Suprapubic skin (tissue), 4 donors: Measurements from ENCODE around the gene KLF16. TPM values are rescaled to one million over a fixed set of nuclear protein-coding genes. Genes with fewer than 3 reads are reported as not detected.
A peak's percentile ranks its signal among the peaks of the same experiment; 100 is the strongest.

Source experiments
- DNase-seq, 2 donors: peaks; one replicate each; pipeline ENCODE4 v3.0.0-alpha.2; 2019; ENCODE audit warnings: low spot score in 2 of 2
- H3K27ac ChIP-seq: fragments of 200-600 bp; sonication (generic); one replicate; pipeline ENCODE4 v1.5.1; 2019
- H3K27me3 ChIP-seq: fragments of 200-600 bp; sonication (generic); one replicate; pipeline ENCODE4 v1.5.1; 2019
- H3K36me3 ChIP-seq: fragments of 200-600 bp; sonication (generic); one replicate; pipeline ENCODE4 v1.5.1; 2019
- H3K4me1 ChIP-seq: fragments of 200-600 bp; sonication (generic); one replicate; pipeline ENCODE4 v1.5.1; 2019
- H3K4me3 ChIP-seq: fragments of 200-600 bp; sonication (generic); one replicate; pipeline ENCODE4 v1.5.1; 2019; ENCODE audit warnings: mild to moderate bottlenecking
- H3K9me3 ChIP-seq: fragments of 200-600 bp; sonication (generic); one replicate; pipeline ENCODE4 v1.5.1; 2019
- EP300 ChIP-seq: sonication (generic); formaldehyde crosslinking; IDR thresholded peaks from one replicate; pipeline ENCODE4 v1.6.1; 2017; ENCODE audit warnings: antibody characterized with exemption
- POLR2A ChIP-seq, 2 donors: fragments of 450-650 bp; IDR thresholded peaks; one replicate each; pipeline ENCODE4 v1.6.1; 2017; ENCODE audit warnings: antibody characterized with exemption in 2 of 2, mild to moderate bottlenecking in 2 of 2, moderate library complexity in 2 of 2
- POLR2AphosphoS5 ChIP-seq, 3 donors: sonication (generic); formaldehyde crosslinking; IDR thresholded peaks; one replicate each; pipeline ENCODE4 v1.6.1; 2017; ENCODE audit warnings: antibody characterized with exemption in 3 of 3
- WGBS: methylation state at CpG from one replicate; pipeline ENCODE4 v1.1.5; 2018; 5-methylcytosine and 5-hydroxymethylcytosine counted together
- total RNA-seq, 4 donors: library from RNA; depleted of rRNA; stranded (reverse); fragments of >200 nt; gene quantifications; one replicate each; pipeline ENCODE4 v1.1.0, GENCODE V29; 2016
- TF ChIP-seq, protein P1 (sequence below), 2 donors: fragments of 200-600 bp in 1 of 2; fragments of 450-650 bp in 1 of 2; sonication (generic) in 1 of 2; IDR thresholded peaks; one replicate each; pipeline ENCODE4 v1.5.1; 2016 to 2019; ENCODE audit warnings: antibody characterized with exemption in 2 of 2, mild to moderate bottlenecking in 1 of 2, moderate library complexity in 1 of 2

KLF16 gene
- total RNA-seq, 4 donors from 2014 or later, result 12.1 to 30.8 (median 20.9) TPM

DNA sequence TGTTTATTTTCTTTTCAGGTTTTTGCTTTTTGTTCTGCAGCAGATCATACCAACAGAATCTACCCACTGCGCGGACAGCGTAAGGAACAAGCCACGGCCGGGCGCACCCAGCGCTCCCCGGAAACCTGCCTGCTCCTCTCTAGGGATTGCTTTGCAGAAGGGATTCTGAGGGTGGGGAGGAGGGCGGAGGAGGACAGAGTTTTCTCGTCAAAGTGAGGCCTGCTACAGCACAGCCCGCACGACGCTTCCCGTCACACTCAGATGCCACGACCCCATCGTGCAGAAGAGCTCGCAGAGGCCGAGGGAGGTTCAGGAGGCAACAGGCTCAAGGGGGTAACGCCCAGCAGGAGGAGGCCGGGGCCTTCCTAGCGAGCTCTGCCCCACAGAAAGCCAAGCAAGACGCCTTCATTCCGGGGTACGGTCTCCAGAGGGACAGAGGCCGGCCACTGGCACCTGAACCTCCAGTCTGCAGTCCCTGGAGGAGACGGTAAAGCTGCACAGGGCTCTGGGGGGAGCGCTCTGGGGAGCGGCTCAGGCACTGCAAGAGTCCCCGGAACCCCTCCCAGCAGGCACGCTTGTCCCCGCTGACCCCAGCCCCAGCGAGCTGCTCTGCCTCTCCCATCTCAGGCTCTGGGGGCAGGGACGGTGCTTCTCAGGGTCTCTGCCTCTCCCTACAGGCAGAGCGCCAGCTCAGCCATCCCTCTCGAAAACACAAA is 22.0 kb downstream of the KLF16 start:
- peaks cover 89% of the 10 kb centered on the region for H3K4me1 ChIP-seq
- H3K27ac ChIP-seq, result peak overlapping the region; percentile 34
- H3K36me3 ChIP-seq, result no peaks in the 10 kb centered on the region
- H3K27me3 ChIP-seq, result no peaks in the 10 kb centered on the region
- H3K4me3 ChIP-seq, result peak overlapping the region; percentile 27
- no peaks in the 10 kb centered on the region for H3K9me3 ChIP-seq
- 37% methylated on average over 25 of the region's 35 CpGs for WGBS
- TF ChIP-seq POLR2AphosphoS5 (IDR thresholded peaks at IDR 0.05), result no peak
- no peak for TF ChIP-seq POLR2A (IDR thresholded peaks at IDR 0.05)
- TF ChIP-seq, protein P1, sequence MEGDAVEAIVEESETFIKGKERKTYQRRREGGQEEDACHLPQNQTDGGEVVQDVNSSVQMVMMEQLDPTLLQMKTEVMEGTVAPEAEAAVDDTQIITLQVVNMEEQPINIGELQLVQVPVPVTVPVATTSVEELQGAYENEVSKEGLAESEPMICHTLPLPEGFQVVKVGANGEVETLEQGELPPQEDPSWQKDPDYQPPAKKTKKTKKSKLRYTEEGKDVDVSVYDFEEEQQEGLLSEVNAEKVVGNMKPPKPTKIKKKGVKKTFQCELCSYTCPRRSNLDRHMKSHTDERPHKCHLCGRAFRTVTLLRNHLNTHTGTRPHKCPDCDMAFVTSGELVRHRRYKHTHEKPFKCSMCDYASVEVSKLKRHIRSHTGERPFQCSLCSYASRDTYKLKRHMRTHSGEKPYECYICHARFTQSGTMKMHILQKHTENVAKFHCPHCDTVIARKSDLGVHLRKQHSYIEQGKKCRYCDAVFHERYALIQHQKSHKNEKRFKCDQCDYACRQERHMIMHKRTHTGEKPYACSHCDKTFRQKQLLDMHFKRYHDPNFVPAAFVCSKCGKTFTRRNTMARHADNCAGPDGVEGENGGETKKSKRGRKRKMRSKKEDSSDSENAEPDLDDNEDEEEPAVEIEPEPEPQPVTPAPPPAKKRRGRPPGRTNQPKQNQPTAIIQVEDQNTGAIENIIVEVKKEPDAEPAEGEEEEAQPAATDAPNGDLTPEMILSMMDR (IDR thresholded peaks at IDR 0.05), result no peak
- TF ChIP-seq EP300, result no peak
- DNase-seq, result no peak

- Histone ChIP-seq H3K9me3 (no peaks in the 10 kb centered on the region), H3K36me3 (no peaks in the 10 kb centered on the region), H3K4me1 (peaks cover 86% of the 10 kb centered on the region), H3K27ac (peak overlapping the region; percentile 34), H3K27me3 (no peaks in the 10 kb centered on the region), H3K4me3 (peak overlapping the region; percentile 27)
- TF ChIP-seq EP300, result no peak
- TF ChIP-seq POLR2A (IDR thresholded peaks at IDR 0.05), result no peak
- no peak for TF ChIP-seq POLR2AphosphoS5 (IDR thresholded peaks at IDR 0.05)
- TF ChIP-seq, protein P1 (IDR thresholded peaks at IDR 0.05), result no peak
- DNase-seq, result no peak
- 54% methylated on average over 20 of the region's 22 CpGs for WGBS
These were observed 22.8 kb downstream of the KLF16 start for GRCh38 chr19:1840541-1841115.

DNA sequence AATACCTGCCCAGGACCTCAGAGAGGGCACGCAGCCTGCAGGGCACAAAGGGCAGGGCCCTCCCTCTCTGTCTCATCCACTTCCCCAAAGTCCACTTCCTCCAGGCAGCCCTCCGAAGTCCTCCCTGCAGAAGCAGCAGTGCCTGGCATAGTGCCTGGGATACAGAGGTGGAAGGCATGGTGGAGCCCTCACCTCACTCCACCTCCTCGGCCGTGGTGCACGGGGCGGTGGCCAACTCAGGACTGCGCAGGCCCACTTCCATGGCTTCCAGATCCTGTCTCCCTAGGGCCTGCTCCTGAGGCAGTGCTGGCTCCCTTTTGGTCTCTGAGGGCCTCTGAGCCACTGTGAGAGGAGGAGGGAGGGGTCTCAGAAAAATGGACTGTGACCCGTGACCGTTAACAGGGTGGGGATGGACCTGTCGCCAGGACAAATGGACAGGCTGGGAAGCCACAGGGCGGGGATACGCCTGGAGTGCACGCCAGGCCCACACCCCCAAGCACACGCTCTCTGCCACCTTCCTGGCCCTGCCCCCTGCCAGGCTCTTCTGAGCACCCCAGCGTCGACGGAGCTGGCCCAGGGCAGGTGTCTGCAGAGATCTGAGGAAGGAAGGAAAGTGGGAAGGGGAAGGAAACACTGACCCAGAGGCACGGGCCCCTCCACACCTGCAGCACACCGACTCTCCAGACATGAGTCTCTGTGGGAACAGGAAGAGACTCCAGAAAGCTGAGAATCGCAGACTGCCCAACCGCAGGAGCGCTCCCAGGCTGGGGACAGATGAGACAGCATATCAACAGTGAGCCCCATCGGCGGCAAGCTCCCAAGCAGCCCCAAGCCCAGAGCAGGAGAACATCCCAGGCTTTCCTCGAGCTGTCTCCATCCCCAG is 23.5 kb downstream of the KLF16 start:
- TF ChIP-seq POLR2AphosphoS5 (IDR thresholded peaks at IDR 0.05) (no peak), EP300 (no peak), POLR2A (IDR thresholded peaks at IDR 0.05) (no peak)
- TF ChIP-seq, protein P1 (IDR thresholded peaks at IDR 0.05), result no peak
- H3K4me3 ChIP-seq, result no peak overlapping the region
- no peak for DNase-seq
- WGBS, result 62% methylated on average over 20 of the region's 25 CpGs
- no peak overlapping the region for H3K27ac ChIP-seq
- no peaks in the 10 kb centered on the region for H3K27me3 ChIP-seq
- H3K9me3 ChIP-seq, result no peaks in the 10 kb centered on the region
- H3K36me3 ChIP-seq, result no peaks in the 10 kb centered on the region
- H3K4me1 ChIP-seq, result peaks cover 79% of the 10 kb centered on the region

DNA sequence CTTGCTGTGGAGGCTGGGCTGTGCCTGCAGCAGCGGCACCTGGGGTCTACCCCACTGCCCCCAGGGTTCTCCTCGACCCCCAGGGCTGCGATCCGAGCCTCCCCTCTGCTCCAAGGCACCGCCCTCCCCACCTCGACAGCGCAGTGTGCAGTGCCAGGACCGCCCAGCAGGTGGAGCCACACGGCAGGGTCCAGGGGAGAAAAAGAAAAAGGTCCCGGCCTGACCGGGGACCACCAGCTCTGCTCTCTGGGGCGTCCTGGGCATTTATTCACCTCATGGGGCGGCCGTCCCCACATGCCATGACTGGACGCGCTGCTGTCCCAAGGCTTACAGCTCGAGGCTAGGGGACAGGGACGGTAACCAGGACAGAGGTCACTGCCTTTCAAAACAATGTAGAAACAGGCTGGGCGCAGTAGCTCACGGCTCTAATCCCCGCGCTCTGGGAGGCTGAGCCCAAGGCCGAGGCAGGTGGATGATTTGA is 25.7 kb downstream of the KLF16 start:
- 32% methylated on average over 6 of the region's 23 CpGs for WGBS
- no peaks in the 10 kb centered on the region for H3K36me3 ChIP-seq
- no peak overlapping the region for H3K4me3 ChIP-seq
- no peak for DNase-seq
- no peaks in the 10 kb centered on the region for H3K27me3 ChIP-seq
- no peaks in the 10 kb centered on the region for H3K9me3 ChIP-seq
- TF ChIP-seq POLR2AphosphoS5 (IDR thresholded peaks at IDR 0.05), result no peak
- TF ChIP-seq POLR2A (IDR thresholded peaks at IDR 0.05), result no peak
- TF ChIP-seq, protein P1 (IDR thresholded peaks at IDR 0.05), result peak; percentile 66 to 97
- TF ChIP-seq EP300, result no peak
- H3K4me1 ChIP-seq, result peaks cover 61% of the 10 kb centered on the region
- no peak overlapping the region for H3K27ac ChIP-seq

DNA sequence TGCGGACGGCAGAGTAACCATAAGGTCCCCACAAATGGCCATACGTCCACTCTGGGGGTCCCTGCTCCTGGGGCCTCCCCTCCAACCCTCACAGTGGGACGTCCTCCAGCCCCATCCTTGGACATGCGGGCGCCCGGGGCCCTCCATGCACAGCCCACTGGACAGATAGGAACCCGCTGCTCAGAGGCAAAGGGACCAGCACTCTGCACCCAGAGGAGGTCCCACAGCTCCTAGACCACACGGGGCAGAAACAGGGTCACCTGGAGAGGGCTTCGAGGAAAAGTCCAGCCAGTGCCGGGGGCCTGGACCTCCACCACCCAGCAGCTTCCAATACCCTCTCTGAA is 26.2 kb downstream of the KLF16 start:
- H3K4me3 ChIP-seq, result no peak overlapping the region
- TF ChIP-seq POLR2A (IDR thresholded peaks at IDR 0.05), result no peak
- no peak for TF ChIP-seq POLR2AphosphoS5 (IDR thresholded peaks at IDR 0.05)
- TF ChIP-seq, protein P1 (IDR thresholded peaks at IDR 0.05), result no peak
- no peak for TF ChIP-seq EP300
- H3K27me3 ChIP-seq, result no peaks in the 10 kb centered on the region
- peaks cover 2% of the 10 kb centered on the region for H3K36me3 ChIP-seq
- no peaks in the 10 kb centered on the region for H3K9me3 ChIP-seq
- WGBS, result 80% methylated on average over 11 of the region's 11 CpGs
- H3K27ac ChIP-seq, result no peak overlapping the region
- H3K4me1 ChIP-seq, result peaks cover 57% of the 10 kb centered on the region
- no peak for DNase-seq
